Liver (tissue), 3 donors: ENCODE data around the gene RNF220.

Source experiments
- ATF3 ChIP-seq: IDR thresholded peaks from 2 replicates; pipeline ENCODE4 v1.6.1; 2016; ENCODE audit warnings: antibody characterized with exemption
- CTCF ChIP-seq: fragments of 150-350 bp; IDR thresholded peaks from 2 replicates; pipeline ENCODE4 v1.5.1; 2017; ENCODE audit warnings: improper control_type of control experiment, low read depth, low read length; ENCODE audit not compliant: missing input control
- EGR1 ChIP-seq, 2 donors: IDR thresholded peaks; 2 replicates each; pipeline ENCODE4 v1.6.1; 2016 to 2018; ENCODE audit warnings: antibody characterized with exemption in 2 of 2, low read depth in 2 of 2
- FOXA1 ChIP-seq: IDR thresholded peaks from 2 replicates; pipeline ENCODE4 v1.6.1; 2016; ENCODE audit warnings: antibody characterized with exemption
- FOXA2 ChIP-seq: IDR thresholded peaks from 2 replicates; pipeline ENCODE4 v1.6.1; 2016; ENCODE audit warnings: antibody characterized with exemption
- GABPA ChIP-seq, 2 donors: IDR thresholded peaks in 1 of 2; conservative IDR thresholded peaks in 1 of 2; 2 replicates each; pipeline ENCODE4 v1.6.1; 2016; ENCODE audit warnings: antibody characterized with exemption in 2 of 2, mild to moderate bottlenecking in 1 of 2, moderate library complexity in 1 of 2
- HNF4A ChIP-seq, 2 donors: conservative IDR thresholded peaks; 2 replicates each; pipeline ENCODE4 v1.6.1; 2016; ENCODE audit warnings: antibody characterized with exemption in 2 of 2, mild to moderate bottlenecking in 2 of 2
- HNF4G ChIP-seq: IDR thresholded peaks from 2 replicates; pipeline ENCODE4 v1.6.1; 2016; ENCODE audit warnings: antibody characterized with exemption
- JUND ChIP-seq, 2 donors: IDR thresholded peaks; 2 replicates each; pipeline ENCODE4 v1.6.1; 2016; ENCODE audit warnings: antibody characterized with exemption in 2 of 2
- MAX ChIP-seq: IDR thresholded peaks from 2 replicates; pipeline ENCODE4 v1.6.1; 2016; ENCODE audit warnings: antibody characterized with exemption
- RAD21 ChIP-seq, 2 donors: IDR thresholded peaks; 2 replicates each; pipeline ENCODE4 v1.6.1; 2016; ENCODE audit warnings: antibody characterized with exemption in 2 of 2, mild to moderate bottlenecking in 2 of 2
- SP1 ChIP-seq: IDR thresholded peaks from 2 replicates; pipeline ENCODE4 v1.6.1; 2018; ENCODE audit warnings: antibody characterized with exemption, mild to moderate bottlenecking
- TAF1 ChIP-seq: conservative IDR thresholded peaks from 2 replicates; pipeline ENCODE4 v1.6.1; 2016; ENCODE audit warnings: antibody characterized with exemption, mild to moderate bottlenecking
- YY1 ChIP-seq: IDR thresholded peaks from 2 replicates; pipeline ENCODE4 v1.6.1; 2016; ENCODE audit warnings: antibody characterized with exemption, mild to moderate bottlenecking
- donor health status: healthy.
- donor health status: healthy.

- no peak for TF ChIP-seq CTCF
- TF ChIP-seq GABPA (IDR thresholded peaks at IDR 0.05 in 1 of 2, conservative IDR thresholded peaks at IDR 0.05 in 1 of 2), result no peak
- TF ChIP-seq JUND (IDR thresholded peaks at IDR 0.05), result no peak
- TF ChIP-seq EGR1 (IDR thresholded peaks at IDR 0.05; ENCODE audit: low read depth in 2 of 2), result no peak
- no peak for TF ChIP-seq HNF4A (conservative IDR thresholded peaks at IDR 0.05)
- no peak for TF ChIP-seq HNF4G
- no peak for TF ChIP-seq TAF1
- no peak for TF ChIP-seq YY1
- no peak for TF ChIP-seq ATF3
- TF ChIP-seq MAX, result no peak
- no peak for TF ChIP-seq FOXA2
- no peak for TF ChIP-seq FOXA1
- TF ChIP-seq SP1, result no peak
- no peak for TF ChIP-seq RAD21 (IDR thresholded peaks at IDR 0.05)
Measured at GRCh38 chr1:44553127-44553758, 148.2 kb downstream of the RNF220 start.
